ENCODE measurements around the gene MSH2.
"Not testable (repeated sequence)": the region's sequence is repeated elsewhere in the genome, so short reads cannot be mapped to it uniquely, and the experiment has no call there.

The MSH2 gene

GRCh38 chr2:47429795-47430194 is 26.8 kb downstream of the MSH2 start:
- H3K27ac Mint-ChIP-seq, result no peak overlapping the region
- H3K4me3 Mint-ChIP-seq, result no peak overlapping the region
- peaks cover 19% of the 10 kb centered on the region for H3K36me3 Mint-ChIP-seq (ENCODE audit: low read depth)
- H3K9me3 Mint-ChIP-seq, result no peaks in the 10 kb centered on the region
- H3K27me3 Mint-ChIP-seq (ENCODE audit: low read depth), result no peaks in the 10 kb centered on the region
- H3K4me1 Mint-ChIP-seq (ENCODE audit: low read depth), result no peaks in the 10 kb centered on the region

- H3K9me3 Mint-ChIP-seq; H3K4me3 Mint-ChIP-seq; H3K27ac Mint-ChIP-seq; H3K4me1 Mint-ChIP-seq (ENCODE audit: low read depth); H3K27me3 Mint-ChIP-seq (ENCODE audit: low read depth): not testable (repeated sequence)
- H3K36me3 Mint-ChIP-seq (ENCODE audit: low read depth), result peaks cover 20% of the 10 kb centered on the region
These were observed 30.1 kb downstream of the MSH2 start for GRCh38 chr2:47433006-47433405.

- not testable (repeated sequence) for H3K4me1 Mint-ChIP-seq (ENCODE audit: low read depth); H3K27ac Mint-ChIP-seq; H3K27me3 Mint-ChIP-seq (ENCODE audit: low read depth); H3K4me3 Mint-ChIP-seq; H3K9me3 Mint-ChIP-seq
- peaks cover 24% of the 10 kb centered on the region for H3K36me3 Mint-ChIP-seq (ENCODE audit: low read depth)
These were observed 30.5 kb downstream of the MSH2 start for GRCh38 chr2:47433445-47433844.

GRCh38 chr2:47437287-47437686 is 34.3 kb downstream of the MSH2 start:
- peaks cover 18% of the 10 kb centered on the region for H3K36me3 Mint-ChIP-seq (ENCODE audit: low read depth)
- H3K4me1 Mint-ChIP-seq (ENCODE audit: low read depth), result no peaks in the 10 kb centered on the region
- no peak overlapping the region for H3K4me3 Mint-ChIP-seq
- no peaks in the 10 kb centered on the region for H3K9me3 Mint-ChIP-seq
- H3K27ac Mint-ChIP-seq, result no peak overlapping the region
- H3K27me3 Mint-ChIP-seq (ENCODE audit: low read depth), result no peaks in the 10 kb centered on the region

- H3K27ac Mint-ChIP-seq, result no peak overlapping the region
- H3K4me1 Mint-ChIP-seq (ENCODE audit: low read depth), result no peaks in the 10 kb centered on the region
- peaks cover 18% of the 10 kb centered on the region for H3K36me3 Mint-ChIP-seq (ENCODE audit: low read depth)
- H3K9me3 Mint-ChIP-seq, result no peaks in the 10 kb centered on the region
- no peaks in the 10 kb centered on the region for H3K27me3 Mint-ChIP-seq (ENCODE audit: low read depth)
- H3K4me3 Mint-ChIP-seq, result no peak overlapping the region
These were observed 35.1 kb downstream of the MSH2 start for GRCh38 chr2:47438106-47438505.

GRCh38 chr2:47438783-47439182 is 35.8 kb downstream of the MSH2 start:
- no peaks in the 10 kb centered on the region for H3K4me1 Mint-ChIP-seq (ENCODE audit: low read depth)

GRCh38 chr2:47451790-47452189 is 48.8 kb downstream of the MSH2 start:
- Mint-ChIP-seq H3K4me3 (no peak overlapping the region), H3K27ac (no peak overlapping the region), H3K9me3 (peaks cover 3% of the 10 kb centered on the region), H3K36me3 (ENCODE audit: low read depth) (peaks cover 31% of the 10 kb centered on the region), H3K4me1 (ENCODE audit: low read depth) (no peaks in the 10 kb centered on the region), H3K27me3 (ENCODE audit: low read depth) (no peaks in the 10 kb centered on the region)

More at GRCh38 chr2:47438783-47439182, 35.8 kb downstream of the MSH2 start:
- Mint-ChIP-seq H3K9me3 (no peaks in the 10 kb centered on the region), H3K36me3 (ENCODE audit: low read depth) (peaks cover 18% of the 10 kb centered on the region), H3K27ac (no peak overlapping the region), H3K4me3 (no peak overlapping the region), H3K27me3 (ENCODE audit: low read depth) (no peaks in the 10 kb centered on the region)

GRCh38 chr2:47452761-47453160 is 49.8 kb downstream of the MSH2 start:
- H3K4me3 Mint-ChIP-seq, result no peak overlapping the region
- no peak overlapping the region for H3K27ac Mint-ChIP-seq
- H3K9me3 Mint-ChIP-seq, result peaks cover 3% of the 10 kb centered on the region
- H3K36me3 Mint-ChIP-seq (ENCODE audit: low read depth), result peaks cover 31% of the 10 kb centered on the region
- H3K4me1 Mint-ChIP-seq (ENCODE audit: low read depth), result peaks cover 4% of the 10 kb centered on the region
- H3K27me3 Mint-ChIP-seq (ENCODE audit: low read depth), result no peaks in the 10 kb centered on the region

GRCh38 chr2:47454818-47455217 is 51.9 kb downstream of the MSH2 start:
- Mint-ChIP-seq H3K4me1 (ENCODE audit: low read depth) (peaks cover 14% of the 10 kb centered on the region), H3K36me3 (ENCODE audit: low read depth) (peaks cover 27% of the 10 kb centered on the region)
- H3K9me3 Mint-ChIP-seq; H3K4me3 Mint-ChIP-seq; H3K27ac Mint-ChIP-seq; H3K27me3 Mint-ChIP-seq (ENCODE audit: low read depth): not testable (repeated sequence)

GRCh38 chr2:47455411-47455810 is 52.5 kb downstream of the MSH2 start:
- H3K4me1 Mint-ChIP-seq (ENCODE audit: low read depth), result peaks cover 14% of the 10 kb centered on the region
- no peaks in the 10 kb centered on the region for H3K27me3 Mint-ChIP-seq (ENCODE audit: low read depth)
- H3K4me3 Mint-ChIP-seq, result no peak overlapping the region
- H3K36me3 Mint-ChIP-seq (ENCODE audit: low read depth), result peaks cover 28% of the 10 kb centered on the region
- peaks cover 3% of the 10 kb centered on the region for H3K9me3 Mint-ChIP-seq
- H3K27ac Mint-ChIP-seq, result no peak overlapping the region

- Mint-ChIP-seq H3K4me3 (no peak overlapping the region), H3K4me1 (ENCODE audit: low read depth) (peaks cover 14% of the 10 kb centered on the region), H3K27me3 (ENCODE audit: low read depth) (no peaks in the 10 kb centered on the region), H3K36me3 (ENCODE audit: low read depth) (peaks cover 21% of the 10 kb centered on the region), H3K27ac (no peak overlapping the region), H3K9me3 (peaks cover 3% of the 10 kb centered on the region)
These were observed 53.9 kb downstream of the MSH2 start for GRCh38 chr2:47456851-47457250.

GRCh38 chr2:47457268-47457667 is 54.3 kb downstream of the MSH2 start:
- peaks cover 3% of the 10 kb centered on the region for H3K9me3 Mint-ChIP-seq
- no peak overlapping the region for H3K27ac Mint-ChIP-seq
- peaks cover 14% of the 10 kb centered on the region for H3K4me1 Mint-ChIP-seq (ENCODE audit: low read depth)
- no peaks in the 10 kb centered on the region for H3K27me3 Mint-ChIP-seq (ENCODE audit: low read depth)
- peaks cover 21% of the 10 kb centered on the region for H3K36me3 Mint-ChIP-seq (ENCODE audit: low read depth)
- no peak overlapping the region for H3K4me3 Mint-ChIP-seq

- peaks cover 3% of the 10 kb centered on the region for H3K9me3 Mint-ChIP-seq
- H3K4me3 Mint-ChIP-seq, result no peak overlapping the region
- peaks cover 14% of the 10 kb centered on the region for H3K4me1 Mint-ChIP-seq (ENCODE audit: low read depth)
- H3K27me3 Mint-ChIP-seq (ENCODE audit: low read depth), result no peaks in the 10 kb centered on the region
- peaks cover 30% of the 10 kb centered on the region for H3K36me3 Mint-ChIP-seq (ENCODE audit: low read depth)
- no peak overlapping the region for H3K27ac Mint-ChIP-seq
These were observed 56.1 kb downstream of the MSH2 start for GRCh38 chr2:47459021-47459420.

GRCh38 chr2:47460766-47461165 is 57.8 kb downstream of the MSH2 start:
- Mint-ChIP-seq H3K36me3 (ENCODE audit: low read depth) (peaks cover 29% of the 10 kb centered on the region), H3K27ac (no peak overlapping the region), H3K9me3 (no peaks in the 10 kb centered on the region), H3K4me1 (ENCODE audit: low read depth) (peaks cover 16% of the 10 kb centered on the region), H3K4me3 (no peak overlapping the region), H3K27me3 (ENCODE audit: low read depth) (no peaks in the 10 kb centered on the region)

- Mint-ChIP-seq H3K27me3 (ENCODE audit: low read depth) (no peaks in the 10 kb centered on the region), H3K4me1 (ENCODE audit: low read depth) (no peaks in the 10 kb centered on the region), H3K9me3 (no peaks in the 10 kb centered on the region), H3K36me3 (ENCODE audit: low read depth) (peaks cover 28% of the 10 kb centered on the region), H3K4me3 (no peak overlapping the region), H3K27ac (no peak overlapping the region)
These were observed 68.6 kb downstream of the MSH2 start for GRCh38 chr2:47471429-47472116.

- Mint-ChIP-seq H3K36me3 (ENCODE audit: low read depth) (peaks cover 33% of the 10 kb centered on the region), H3K9me3 (no peaks in the 10 kb centered on the region), H3K4me3 (no peak overlapping the region)
These were observed 76.9 kb downstream of the MSH2 start for GRCh38 chr2:47479863-47480262.

More at GRCh38 chr2:47479863-47480262, 76.9 kb downstream of the MSH2 start:
- Mint-ChIP-seq H3K27ac (no peak overlapping the region), H3K4me1 (ENCODE audit: low read depth) (no peaks in the 10 kb centered on the region), H3K27me3 (ENCODE audit: low read depth) (no peaks in the 10 kb centered on the region)

All from T-helper 1 cell treated with Interleukin-12 subunit alpha and Interleukin-12 subunit beta and Interleukin-4 antibody, amounts not matched to agents 30 μg/mL and 1 μg/mL, for 36 hours (primary cell).